ENCODE results near the gene WDR43. TPM values are rescaled to one million over a fixed set of nuclear protein-coding genes. Genes with fewer than 3 reads are reported as not detected.

WDR43 gene
- total and polyA plus RNA-seq, 2 experiments from 2014 or later: 21.0 to 41.3 TPM

DNA sequence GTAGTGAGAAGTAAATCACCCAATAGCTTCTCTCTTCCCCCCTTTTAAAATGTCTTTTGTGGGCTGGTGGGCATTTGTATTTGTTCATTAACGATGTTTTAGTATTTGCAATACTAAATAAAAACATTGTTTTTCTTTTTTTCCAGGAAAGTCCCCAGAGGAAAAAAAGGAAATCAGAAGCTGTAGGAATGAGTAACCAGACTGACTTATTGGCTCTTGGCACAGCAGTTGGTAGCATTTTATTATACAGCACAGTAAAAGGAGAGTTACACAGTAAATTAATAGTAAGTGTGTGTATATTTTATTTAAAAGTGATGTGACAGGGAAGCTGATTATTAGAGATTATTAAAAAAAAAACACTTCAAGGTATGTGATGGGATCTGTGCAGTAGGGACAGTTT is 7.4 kb downstream of the WDR43 start:
- Histone ChIP-seq H3K27ac (no peak overlapping the region), H2AFZ (no peak overlapping the region), H3K9me3 (ENCODE audit: low read depth) (no peaks in the 10 kb centered on the region), H3K79me2 (peaks cover 96% of the 10 kb centered on the region), H3K9me2 (replicated peaks; ENCODE audit: insufficient read depth) (no peaks in the 10 kb centered on the region), H3K27me3 (no peaks in the 10 kb centered on the region), H4K20me1 (ENCODE audit: insufficient read depth, poor library complexity, severe bottlenecking) (peaks cover 64% of the 10 kb centered on the region), H3K4me2 (no peak overlapping the region), H3K36me3 (replicated peaks; ENCODE audit: insufficient read depth, low read depth) (no peaks in the 10 kb centered on the region), H3K4me3 (no peak overlapping the region), H3K4me1 (ENCODE audit: insufficient read depth) (peaks cover 9% of the 10 kb centered on the region)
- no peak for DNase-seq (ENCODE audit: low spot score)
- 100% methylated on average over 1 of the region's 1 CpG for WGBS (ENCODE audit: low lambda C conversion rate, missing lambda C conversion rate)
- no peak for TF ChIP-seq EZH2 (IDR thresholded peaks at IDR 0.05; ENCODE audit: borderline replicate concordance)
- TF ChIP-seq, protein P1, sequence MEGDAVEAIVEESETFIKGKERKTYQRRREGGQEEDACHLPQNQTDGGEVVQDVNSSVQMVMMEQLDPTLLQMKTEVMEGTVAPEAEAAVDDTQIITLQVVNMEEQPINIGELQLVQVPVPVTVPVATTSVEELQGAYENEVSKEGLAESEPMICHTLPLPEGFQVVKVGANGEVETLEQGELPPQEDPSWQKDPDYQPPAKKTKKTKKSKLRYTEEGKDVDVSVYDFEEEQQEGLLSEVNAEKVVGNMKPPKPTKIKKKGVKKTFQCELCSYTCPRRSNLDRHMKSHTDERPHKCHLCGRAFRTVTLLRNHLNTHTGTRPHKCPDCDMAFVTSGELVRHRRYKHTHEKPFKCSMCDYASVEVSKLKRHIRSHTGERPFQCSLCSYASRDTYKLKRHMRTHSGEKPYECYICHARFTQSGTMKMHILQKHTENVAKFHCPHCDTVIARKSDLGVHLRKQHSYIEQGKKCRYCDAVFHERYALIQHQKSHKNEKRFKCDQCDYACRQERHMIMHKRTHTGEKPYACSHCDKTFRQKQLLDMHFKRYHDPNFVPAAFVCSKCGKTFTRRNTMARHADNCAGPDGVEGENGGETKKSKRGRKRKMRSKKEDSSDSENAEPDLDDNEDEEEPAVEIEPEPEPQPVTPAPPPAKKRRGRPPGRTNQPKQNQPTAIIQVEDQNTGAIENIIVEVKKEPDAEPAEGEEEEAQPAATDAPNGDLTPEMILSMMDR (IDR thresholded peaks at IDR 0.05; ENCODE audit: poor library complexity): no peak
- no peak for TF ChIP-seq EZH2phosphoT487 (IDR thresholded peaks at IDR 0.05; ENCODE audit: low read depth, severe bottlenecking, unreplicated experiment)

DNA sequence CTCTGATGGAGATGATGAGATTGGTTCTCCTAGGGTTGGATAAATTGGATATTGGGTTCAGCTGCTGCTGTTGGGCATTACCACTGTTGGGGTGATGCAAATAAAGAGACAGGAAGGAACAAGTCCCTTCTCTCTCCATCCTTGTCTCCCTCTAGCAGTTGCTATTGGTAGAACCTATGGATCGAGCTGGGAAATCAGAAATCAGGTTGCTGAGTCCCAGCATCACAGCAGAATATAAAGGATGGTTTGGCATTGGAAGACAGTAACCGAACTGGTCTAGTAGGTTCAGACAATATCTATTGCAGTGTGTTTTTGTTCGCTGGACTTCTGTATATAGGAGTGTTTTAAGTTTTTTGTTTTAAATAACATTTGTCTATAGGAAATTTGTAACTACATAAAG is 8.1 kb downstream of the WDR43 start:
- peaks cover 92% of the 10 kb centered on the region for H3K79me2 ChIP-seq
- H3K4me1 ChIP-seq (ENCODE audit: insufficient read depth): peaks cover 3% of the 10 kb centered on the region
- no peaks in the 10 kb centered on the region for H3K9me2 ChIP-seq (replicated peaks; ENCODE audit: insufficient read depth)
- H2AFZ ChIP-seq: no peak overlapping the region
- TF ChIP-seq EZH2 (IDR thresholded peaks at IDR 0.05; ENCODE audit: borderline replicate concordance) (no peak), EZH2phosphoT487 (IDR thresholded peaks at IDR 0.05; ENCODE audit: low read depth, severe bottlenecking, unreplicated experiment) (no peak)
- TF ChIP-seq, protein P1 (IDR thresholded peaks at IDR 0.05; ENCODE audit: poor library complexity): no peak
- DNase-seq (ENCODE audit: low spot score): no peak
- H3K4me3 ChIP-seq: no peak overlapping the region
- H3K27me3 ChIP-seq: no peaks in the 10 kb centered on the region
- H3K27ac ChIP-seq: no peak overlapping the region
- WGBS (ENCODE audit: low lambda C conversion rate, missing lambda C conversion rate): 93% methylated on average over 3 of the region's 3 CpGs
- no peaks in the 10 kb centered on the region for H3K36me3 ChIP-seq (replicated peaks; ENCODE audit: insufficient read depth, low read depth)
- H3K4me2 ChIP-seq: no peak overlapping the region
- peaks cover 57% of the 10 kb centered on the region for H4K20me1 ChIP-seq (ENCODE audit: insufficient read depth, poor library complexity, severe bottlenecking)
- no peaks in the 10 kb centered on the region for H3K9me3 ChIP-seq (ENCODE audit: low read depth)

DNA sequence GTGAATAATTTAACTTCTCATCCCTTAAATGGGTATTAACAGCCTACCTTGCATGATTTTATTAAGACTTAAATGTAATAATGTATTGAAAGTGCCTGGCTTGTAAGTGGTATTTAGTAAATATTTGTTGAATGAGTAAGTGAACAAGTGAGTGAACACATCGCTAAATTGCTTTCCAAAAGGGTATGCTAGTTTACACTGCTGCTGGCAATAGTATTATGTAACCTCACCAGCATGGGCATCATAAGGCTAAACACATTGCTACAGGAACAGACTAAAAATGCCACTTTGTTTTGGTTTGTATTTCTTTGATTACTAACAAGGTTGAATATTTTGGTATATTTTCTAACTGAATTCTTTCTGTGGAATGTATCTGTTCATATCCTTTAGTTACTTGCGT is 9.8 kb downstream of the WDR43 start:
- WGBS (ENCODE audit: low lambda C conversion rate, missing lambda C conversion rate): 78% methylated on average over 2 of the region's 2 CpGs
- Histone ChIP-seq H3K79me2 (peaks cover 84% of the 10 kb centered on the region), H3K27me3 (no peaks in the 10 kb centered on the region), H3K4me2 (no peak overlapping the region), H4K20me1 (ENCODE audit: insufficient read depth, poor library complexity, severe bottlenecking) (peaks cover 39% of the 10 kb centered on the region), H3K4me3 (no peak overlapping the region), H3K36me3 (replicated peaks; ENCODE audit: insufficient read depth, low read depth) (no peaks in the 10 kb centered on the region), H2AFZ (no peak overlapping the region), H3K4me1 (ENCODE audit: insufficient read depth) (peaks cover 3% of the 10 kb centered on the region), H3K9me3 (ENCODE audit: low read depth) (no peaks in the 10 kb centered on the region), H3K27ac (no peak overlapping the region), H3K9me2 (replicated peaks; ENCODE audit: insufficient read depth) (no peaks in the 10 kb centered on the region)
- TF ChIP-seq EZH2 (IDR thresholded peaks at IDR 0.05; ENCODE audit: borderline replicate concordance) (no peak), EZH2phosphoT487 (IDR thresholded peaks at IDR 0.05; ENCODE audit: low read depth, severe bottlenecking, unreplicated experiment) (no peak)
- TF ChIP-seq, protein P1 (IDR thresholded peaks at IDR 0.05; ENCODE audit: poor library complexity): no peak
- no peak for DNase-seq (ENCODE audit: low spot score)

Measured in hepatocyte (in vitro differentiated cells).